Liver (tissue), 9 donors: ENCODE results near the gene CCM2. TPM values are rescaled to one million over a fixed set of nuclear protein-coding genes. Genes with fewer than 3 reads are reported as not detected.

Experiments used
- DNase-seq: peaks from one replicate; pipeline ENCODE4 v3.0.0-alpha.2; 2017; ENCODE audit warnings: low spot score
- H3K27ac ChIP-seq, 2 donors: one replicate each; pipeline ENCODE4 v1.7.0; 2013; ENCODE audit warnings: inconsistent platforms in 2 of 2, low read length in 2 of 2, control low read depth in 1 of 2, low read depth in 1 of 2, mild to moderate bottlenecking in 1 of 2
- H3K27me3 ChIP-seq, 4 donors: one replicate each; pipeline versions ENCODE4 v1.6.1 to v1.7.0; 2013; ENCODE audit warnings: low read length in 3 of 4, inconsistent platforms in 1 of 4, mild to moderate bottlenecking in 1 of 4, moderate library complexity in 1 of 4; ENCODE audit not compliant: control insufficient read depth in 4 of 4, insufficient read depth in 4 of 4
- H3K36me3 ChIP-seq, 4 donors: one replicate each; pipeline versions ENCODE4 v1.6.1 to v1.7.0; 2013; ENCODE audit warnings: low read length in 3 of 4, mild to moderate bottlenecking in 3 of 4, low read depth in 1 of 4, moderate library complexity in 1 of 4; ENCODE audit not compliant: control insufficient read depth in 4 of 4, insufficient read depth in 3 of 4
- H3K4me1 ChIP-seq, 4 donors: one replicate each; pipeline versions ENCODE4 v1.6.1 to v1.7.0; 2013; ENCODE audit warnings: low read length in 3 of 4, mild to moderate bottlenecking in 3 of 4, moderate library complexity in 1 of 4; ENCODE audit not compliant: control insufficient read depth in 4 of 4, insufficient read depth in 4 of 4
- H3K4me3 ChIP-seq, 3 donors: one replicate each; pipeline versions ENCODE4 v1.6.1 to v1.7.0; 2013; ENCODE audit warnings: low read length in 3 of 3, control low read depth in 1 of 3, low read depth in 1 of 3, mild to moderate bottlenecking in 1 of 3
- H3K9ac ChIP-seq, 2 donors: one replicate each; pipeline ENCODE4 v1.7.0; 2013; ENCODE audit warnings: low read length in 2 of 2, mild to moderate bottlenecking in 2 of 2, moderate library complexity in 2 of 2, control low read depth in 1 of 2, low read depth in 1 of 2
- H3K9me3 ChIP-seq, 4 donors: one replicate each; pipeline versions ENCODE4 v1.6.1 to v1.7.0; 2013; ENCODE audit warnings: low read length in 3 of 4; ENCODE audit not compliant: control insufficient read depth in 4 of 4
- ATF3 ChIP-seq: IDR thresholded peaks from 2 replicates; pipeline ENCODE4 v1.6.1; 2016; ENCODE audit warnings: antibody characterized with exemption
- EGR1 ChIP-seq, 2 donors: IDR thresholded peaks; 2 replicates each; pipeline ENCODE4 v1.6.1; 2016 to 2018; ENCODE audit warnings: antibody characterized with exemption in 2 of 2, low read depth in 2 of 2
- FOXA1 ChIP-seq: IDR thresholded peaks from 2 replicates; pipeline ENCODE4 v1.6.1; 2016; ENCODE audit warnings: antibody characterized with exemption
- FOXA2 ChIP-seq: IDR thresholded peaks from 2 replicates; pipeline ENCODE4 v1.6.1; 2016; ENCODE audit warnings: antibody characterized with exemption
- HNF4G ChIP-seq: IDR thresholded peaks from 2 replicates; pipeline ENCODE4 v1.6.1; 2016; ENCODE audit warnings: antibody characterized with exemption
- JUND ChIP-seq, 2 donors: IDR thresholded peaks; 2 replicates each; pipeline ENCODE4 v1.6.1; 2016; ENCODE audit warnings: antibody characterized with exemption in 2 of 2
- MAX ChIP-seq: IDR thresholded peaks from 2 replicates; pipeline ENCODE4 v1.6.1; 2016; ENCODE audit warnings: antibody characterized with exemption
- NR2F2 ChIP-seq: IDR thresholded peaks from 2 replicates; pipeline ENCODE4 v1.6.1; 2016; ENCODE audit warnings: antibody characterized with exemption
- REST ChIP-seq: IDR thresholded peaks from 2 replicates; pipeline ENCODE4 v1.6.1; 2016; ENCODE audit warnings: antibody characterized with exemption, mild to moderate bottlenecking
- RXRA ChIP-seq, 2 donors: IDR thresholded peaks; 2 replicates each; pipeline ENCODE4 v1.6.1; 2017 to 2018; ENCODE audit warnings: antibody characterized with exemption in 2 of 2, mild to moderate bottlenecking in 1 of 2
- SP1 ChIP-seq: IDR thresholded peaks from 2 replicates; pipeline ENCODE4 v1.6.1; 2018; ENCODE audit warnings: antibody characterized with exemption, mild to moderate bottlenecking
- TAF1 ChIP-seq: conservative IDR thresholded peaks from 2 replicates; pipeline ENCODE4 v1.6.1; 2016; ENCODE audit warnings: antibody characterized with exemption, mild to moderate bottlenecking
- YY1 ChIP-seq: IDR thresholded peaks from 2 replicates; pipeline ENCODE4 v1.6.1; 2016; ENCODE audit warnings: antibody characterized with exemption, mild to moderate bottlenecking
- ZBTB33 ChIP-seq: IDR thresholded peaks from 2 replicates; pipeline ENCODE4 v1.6.1; 2016; ENCODE audit warnings: antibody characterized with exemption
- WGBS: extraction: QIAGEN DNeasy Blood & Tissue Kit; methylation state at CpG from one replicate; pipeline ENCODE4 v1.1.7; 2013; 5-methylcytosine and 5-hydroxymethylcytosine counted together
- polyA plus RNA-seq, 2 donors: library from polyadenylated mRNA; stranded (reverse) in 1 of 2; unstranded in 1 of 2; fragments of 200-250 nt in 1 of 2; fragments of >200 nt in 1 of 2; fragmentation: Nextera tagmentation in 1 of 2; extraction: Ambion mirVana in 1 of 2; gene quantifications; one replicate each; pipeline versions ENCODE4 v1.2.1 to v1.2.3, GENCODE V29; 2013 to 2015
- total RNA-seq, 2 donors: library from RNA; depleted of rRNA; stranded (reverse); fragments of >200 nt; gene quantifications; one replicate each; pipeline ENCODE4 v1.2.3, GENCODE V29; 2014
- TF ChIP-seq, protein P1 (sequence below): fragments of 150-350 bp; IDR thresholded peaks from 2 replicates; pipeline ENCODE4 v1.5.1; 2017; ENCODE audit warnings: improper control_type of control experiment, low read depth, low read length; ENCODE audit not compliant: missing input control
- donor health status: healthy.
- donor health status: healthy.
- donor health status: healthy.
- donor health status: healthy.
- donor health status: healthy.

The CCM2 gene
- total and polyA plus RNA-seq, 4 donors: 26.3 to 65.0 (median 47.5) TPM

DNA sequence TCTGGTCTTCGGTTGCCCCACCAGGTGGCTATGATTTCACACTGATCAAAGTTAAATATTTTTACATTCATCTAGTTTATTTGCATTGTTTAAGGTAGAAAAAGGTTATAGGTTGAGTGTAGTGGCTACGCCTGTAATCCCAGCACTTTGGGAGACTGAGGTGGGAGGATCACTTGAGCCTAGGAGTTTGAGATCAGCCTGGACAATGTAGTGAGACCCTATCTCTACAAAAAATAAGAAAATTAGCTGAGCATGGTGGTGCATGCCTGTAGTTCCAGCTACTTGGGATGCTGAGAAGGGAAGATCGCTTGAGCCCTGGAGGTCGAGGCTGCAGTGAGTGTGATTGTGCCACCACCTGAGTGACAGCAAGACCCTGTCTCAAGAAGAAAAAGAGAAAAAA lies 3.8 kb downstream of the CCM2 start (continued):
- no peak for TF ChIP-seq TAF1
- TF ChIP-seq YY1: no peak
- no peak for TF ChIP-seq MAX
- no peak for TF ChIP-seq FOXA1
- no peak for TF ChIP-seq ATF3
- no peak for TF ChIP-seq FOXA2
- TF ChIP-seq SP1: no peak

- 97% methylated on average over 7 of the region's 7 CpGs for WGBS
- H3K27ac ChIP-seq: no peak overlapping the region
- peaks cover 0 to 4% (median under 1%) of the 10 kb centered on the region in 4 donors for H3K4me1 ChIP-seq
Observed at GRCh38 chr7:45007106-45007505, 7.1 kb downstream of the CCM2 start.

More at GRCh38 chr7:45007106-45007505, 7.1 kb downstream of the CCM2 start:
- H3K9me3 ChIP-seq: no peaks in the 10 kb centered on the region
- TF ChIP-seq HNF4G (no peak), JUND (IDR thresholded peaks at IDR 0.05) (no peak), YY1 (no peak), FOXA1 (no peak), RXRA (IDR thresholded peaks at IDR 0.05) (no peak), ZBTB33 (no peak), REST (no peak), SP1 (no peak), TAF1 (no peak), NR2F2 (no peak), MAX (no peak), ATF3 (no peak), EGR1 (IDR thresholded peaks at IDR 0.05; ENCODE audit: low read depth in 2 of 2) (no peak)
- TF ChIP-seq, protein P1, sequence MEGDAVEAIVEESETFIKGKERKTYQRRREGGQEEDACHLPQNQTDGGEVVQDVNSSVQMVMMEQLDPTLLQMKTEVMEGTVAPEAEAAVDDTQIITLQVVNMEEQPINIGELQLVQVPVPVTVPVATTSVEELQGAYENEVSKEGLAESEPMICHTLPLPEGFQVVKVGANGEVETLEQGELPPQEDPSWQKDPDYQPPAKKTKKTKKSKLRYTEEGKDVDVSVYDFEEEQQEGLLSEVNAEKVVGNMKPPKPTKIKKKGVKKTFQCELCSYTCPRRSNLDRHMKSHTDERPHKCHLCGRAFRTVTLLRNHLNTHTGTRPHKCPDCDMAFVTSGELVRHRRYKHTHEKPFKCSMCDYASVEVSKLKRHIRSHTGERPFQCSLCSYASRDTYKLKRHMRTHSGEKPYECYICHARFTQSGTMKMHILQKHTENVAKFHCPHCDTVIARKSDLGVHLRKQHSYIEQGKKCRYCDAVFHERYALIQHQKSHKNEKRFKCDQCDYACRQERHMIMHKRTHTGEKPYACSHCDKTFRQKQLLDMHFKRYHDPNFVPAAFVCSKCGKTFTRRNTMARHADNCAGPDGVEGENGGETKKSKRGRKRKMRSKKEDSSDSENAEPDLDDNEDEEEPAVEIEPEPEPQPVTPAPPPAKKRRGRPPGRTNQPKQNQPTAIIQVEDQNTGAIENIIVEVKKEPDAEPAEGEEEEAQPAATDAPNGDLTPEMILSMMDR: no peak
- no peak overlapping the region for H3K9ac ChIP-seq
- DNase-seq: no peak
- no peak overlapping the region for H3K4me3 ChIP-seq
- no peaks in the 10 kb centered on the region for H3K27me3 ChIP-seq
- peaks cover 0 to 6% (median 0%) of the 10 kb centered on the region in 4 donors for H3K36me3 ChIP-seq
